Stimulated activated CD4-positive, alpha-beta T cell treated with anti-CD3 and anti-CD28 coated beads, Interleukin-4, amount 100 ng/mL, for 4 hours (primary cell): ENCODE data around the gene DUSP3.

Source experiments
- DNase-seq, 2 experiments: peaks; one replicate each; pipeline ENCODE4 v3.0.0-alpha.2; 2020

The DUSP3 gene

GRCh38 chr17:43722870-43723665 lies 55.7 kb downstream of the DUSP3 start:
- DNase-seq = no peak

DNA sequence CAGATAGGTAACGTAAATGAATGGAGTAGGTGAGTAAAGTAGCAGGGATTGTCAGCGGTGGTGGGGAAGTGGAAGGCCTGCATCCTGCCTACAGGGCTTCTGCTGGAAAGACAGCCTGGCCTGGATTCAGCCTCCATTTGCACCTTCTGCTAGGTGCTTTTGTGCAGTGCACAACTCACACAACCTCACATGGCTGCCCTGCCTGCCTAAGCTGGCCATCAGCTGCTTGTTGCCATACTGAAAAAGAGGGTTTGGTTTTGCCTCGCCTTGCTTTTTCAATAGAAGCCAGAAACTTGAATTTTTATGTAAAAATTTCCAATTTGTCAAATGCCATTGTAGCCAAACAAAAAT lies 56.5 kb downstream of the DUSP3 start:
- no peak for DNase-seq

GRCh38 chr17:43721537-43722268 lies 57.1 kb downstream of the DUSP3 start:
- no peak for DNase-seq

DNA sequence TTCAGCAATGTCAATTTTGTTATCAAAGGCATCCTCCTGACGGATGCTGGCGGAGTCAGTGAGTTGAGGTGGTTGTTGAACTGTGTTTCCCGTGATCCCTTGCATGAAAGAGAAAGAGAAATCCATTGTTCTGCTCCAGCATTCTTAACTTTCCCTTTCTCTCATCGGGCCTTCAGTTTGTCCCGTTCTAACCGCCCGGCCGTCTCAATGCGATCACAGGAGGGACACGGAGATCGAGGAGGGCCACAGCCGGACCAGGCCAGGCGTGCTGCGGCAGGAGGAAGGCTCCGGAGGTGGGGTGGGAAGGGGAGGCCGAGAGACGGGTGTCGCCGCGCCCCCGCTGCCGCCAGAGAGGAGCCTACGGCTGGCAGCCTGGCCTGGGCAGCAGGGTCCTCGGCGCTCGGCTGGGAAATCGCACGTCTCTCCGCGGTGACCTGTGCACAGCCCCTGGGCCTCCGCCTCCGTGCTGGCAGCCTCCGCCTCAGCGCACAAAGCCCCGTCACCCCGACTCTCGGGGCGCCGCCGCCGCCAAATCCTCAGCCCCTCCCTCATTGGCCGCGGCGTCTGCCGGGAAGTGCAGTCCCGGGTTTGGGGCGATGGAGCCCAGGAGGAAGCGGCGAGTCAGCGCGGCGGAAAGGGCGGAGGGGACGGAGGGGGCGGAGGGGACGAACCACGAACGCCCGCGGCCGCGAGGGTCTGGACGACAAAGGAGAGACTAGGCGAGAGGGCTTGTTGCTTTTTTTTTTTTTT lies 58.3 kb downstream of the DUSP3 start:
- DNase-seq = peak; percentile 70 to 75

DNA sequence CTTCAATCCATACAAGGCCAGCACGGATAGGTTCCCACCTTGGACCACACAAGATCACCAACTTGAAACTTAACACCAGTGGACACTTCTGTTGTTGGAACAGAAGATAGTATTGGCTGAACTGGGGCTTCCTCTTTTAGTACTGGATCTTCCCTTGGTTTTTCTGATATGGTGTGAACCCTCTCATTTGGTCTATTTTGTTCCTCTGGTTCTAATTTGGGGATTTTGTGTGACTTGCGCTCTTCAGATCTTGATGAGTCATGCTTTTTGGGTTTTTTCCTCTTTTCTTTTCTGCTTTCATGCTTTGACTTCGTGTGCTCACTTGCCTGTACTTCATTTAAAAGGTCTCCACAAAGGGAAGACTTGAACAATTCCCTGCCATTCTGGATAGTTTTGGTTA lies 59.2 kb downstream of the DUSP3 start:
- DNase-seq = no peak

DNA sequence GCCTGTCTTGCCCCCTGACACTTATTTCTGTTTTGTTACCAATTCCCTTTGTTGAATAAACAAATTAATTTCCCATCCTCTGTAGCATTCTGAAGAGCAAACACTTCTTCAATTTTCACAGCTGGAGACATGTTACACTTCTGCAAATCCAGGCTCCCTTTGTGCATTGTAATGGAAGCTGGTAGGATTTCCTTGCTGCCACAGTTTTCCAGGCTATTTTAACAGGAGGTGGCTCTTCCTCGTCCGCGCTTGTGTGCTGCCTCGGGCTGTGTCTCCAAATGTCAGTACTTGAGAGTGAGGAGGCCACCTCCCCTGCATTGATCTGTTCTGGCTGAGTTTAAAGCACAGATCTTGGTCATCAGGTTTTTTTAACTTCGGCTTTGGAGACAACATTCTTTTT lies 60.2 kb downstream of the DUSP3 start:
- no peak for DNase-seq

GRCh38 chr17:43717913-43718312 lies 60.9 kb downstream of the DUSP3 start:
- no peak for DNase-seq
